IMR-90 (cell line): Measurements from ENCODE around the gene TENM4. TPM values are rescaled to one million over a fixed set of nuclear protein-coding genes. Genes with fewer than 3 reads are reported as not detected.

Experiments used
- ATAC-seq: fragments of 200-7000 bp; cut with Tn5 transposase; 2 replicates; pipeline ENCODE4 v1.9.1; 2020; ENCODE audit warnings: low read depth, mild to moderate bottlenecking, moderate library complexity
- BruUV-seq: library from RNA; stranded (reverse); fragments of 400-500 nt; replicated peaks from 2 replicates; lab custom pipeline; 2021; lab: Mats Ljungman, UMichigan
- CTCF ChIA-PET: fragments of 300-600 bp; formaldehyde crosslinking; extraction: SDS; loops from one replicate; lab custom pipeline; 2021; ENCODE audit warnings: antibody characterized with exemption; lab: Yijun Ruan, JAX
- POLR2A ChIA-PET: fragments of 300-600 bp; sonication (Branson Sonifier 250); formaldehyde crosslinking; loops from one replicate; lab custom pipeline; 2022; ENCODE audit warnings: antibody characterized with exemption; ENCODE audit not compliant: unreplicated experiment; lab: Charles Lee
- DNase-seq: peaks from one replicate; pipeline ENCODE4 v3.0.0; 2013
- H2AFZ ChIP-seq: replicated peaks from 2 replicates; pipeline ENCODE3; 2013; ENCODE audit warnings: low read length, mild to moderate bottlenecking; ENCODE audit not compliant: poor library complexity
- H2AK5ac ChIP-seq: 2 replicates; pipeline ENCODE4 v1.6.1; 2013; ENCODE audit warnings: low read depth, low read length, inconsistent platforms
- H2AK9ac ChIP-seq: replicated peaks from 2 replicates; pipeline ENCODE3; 2013; ENCODE audit warnings: mild to moderate bottlenecking, low read depth, low read length, moderate library complexity; ENCODE audit not compliant: poor library complexity
- H2BK120ac ChIP-seq: 2 replicates; pipeline ENCODE4 v1.6.1; 2013; ENCODE audit warnings: low read depth, low read length, inconsistent platforms
- H2BK15ac ChIP-seq: 3 replicates; pipeline ENCODE4 v1.6.1; 2013; ENCODE audit warnings: low read depth, low read length, inconsistent platforms
- H2BK20ac ChIP-seq: 2 replicates; pipeline ENCODE4 v1.6.1; 2013; ENCODE audit warnings: low read depth, mild to moderate bottlenecking, inconsistent platforms, low read length, moderate library complexity
- H2BK5ac ChIP-seq: 2 replicates; pipeline ENCODE4 v1.6.1; 2013; ENCODE audit warnings: mild to moderate bottlenecking, low read depth, low read length, inconsistent platforms; ENCODE audit not compliant: poor library complexity, severe bottlenecking
- H3K14ac ChIP-seq: replicated peaks from 2 replicates; pipeline ENCODE4 v1.6.1; 2013; ENCODE audit warnings: low read depth, low read length, inconsistent platforms
- H3K18ac ChIP-seq: 2 replicates; pipeline ENCODE4 v1.6.1; 2013; ENCODE audit warnings: low read depth, low read length, control low read depth
- H3K23ac ChIP-seq: 2 replicates; pipeline ENCODE4 v1.6.1; 2013; ENCODE audit warnings: low read depth, low read length, inconsistent platforms
- H3K27ac ChIP-seq: 2 replicates; pipeline ENCODE4 v1.5.1; 2013; ENCODE audit warnings: mild to moderate bottlenecking, control low read depth, low read length; ENCODE audit not compliant: insufficient read depth
- H3K27me3 ChIP-seq: 2 replicates; pipeline ENCODE4 v1.6.1; 2013; ENCODE audit warnings: low read length; ENCODE audit not compliant: control insufficient read depth, insufficient read depth
- H3K36me3 ChIP-seq: 2 replicates; pipeline ENCODE4 v1.6.1; 2013; ENCODE audit warnings: low read length, mixed read lengths; ENCODE audit not compliant: control insufficient read depth, insufficient read depth
- H3K4ac ChIP-seq: 2 replicates; pipeline ENCODE4 v1.6.1; 2013; ENCODE audit warnings: low read depth, low read length, inconsistent platforms
- H3K4me1 ChIP-seq: 2 replicates; pipeline ENCODE4 v1.6.1; 2013; ENCODE audit warnings: low read length, mixed read lengths; ENCODE audit not compliant: control insufficient read depth, insufficient read depth
- H3K4me2 ChIP-seq: 2 replicates; pipeline ENCODE4 v1.6.1; 2013; ENCODE audit warnings: low read depth, mild to moderate bottlenecking, control low read depth, low read length, moderate library complexity
- H3K4me3 ChIP-seq: 2 replicates; pipeline ENCODE4 v1.5.1; 2013; ENCODE audit warnings: low read depth, mild to moderate bottlenecking, control low read depth, low read length, moderate library complexity; ENCODE audit not compliant: insufficient read depth
- H3K56ac ChIP-seq: 2 replicates; pipeline ENCODE4 v1.6.1; 2013; ENCODE audit warnings: low read length, inconsistent platforms; ENCODE audit not compliant: insufficient read depth; ENCODE audit errors: extremely low read depth
- H3K79me1 ChIP-seq, 2 experiments: 2 replicates each; pipeline ENCODE4 v1.6.1; 2013; ENCODE audit warnings: low read length in 2 of 2, inconsistent platforms in 1 of 2, low read depth in 1 of 2
- H3K9ac ChIP-seq: 2 replicates; pipeline ENCODE4 v1.6.1; 2013; ENCODE audit warnings: low read depth, low read length, control low read depth
- H3K9me1 ChIP-seq: 2 replicates; pipeline ENCODE4 v1.6.1; 2013; ENCODE audit warnings: low read length, inconsistent platforms; ENCODE audit not compliant: insufficient read depth
- H3K9me3 ChIP-seq: 2 replicates; pipeline ENCODE4 v1.6.1; 2013; ENCODE audit warnings: low read length; ENCODE audit not compliant: control insufficient read depth, insufficient read depth
- H4K20me1 ChIP-seq: 2 replicates; pipeline ENCODE4 v1.6.1; 2013; ENCODE audit warnings: low read length, inconsistent platforms; ENCODE audit not compliant: insufficient read depth
- H4K5ac ChIP-seq: 2 replicates; pipeline ENCODE4 v1.6.1; 2013; ENCODE audit warnings: mild to moderate bottlenecking, low read depth, low read length, control low read depth
- H4K8ac ChIP-seq, 2 experiments: 2 replicates each; pipeline ENCODE4 v1.6.1; 2013; ENCODE audit warnings: low read depth in 2 of 2, low read length in 2 of 2, control low read depth in 1 of 2, inconsistent platforms in 1 of 2
- H4K91ac ChIP-seq: 2 replicates; pipeline ENCODE4 v1.6.1; 2013; ENCODE audit warnings: low read depth, low read length, inconsistent platforms; ENCODE audit not compliant: insufficient read depth
- BHLHE40 ChIP-seq: fragments of 150-350 bp; IDR thresholded peaks from 2 replicates; pipeline ENCODE4 v1.6.1; 2016; ENCODE audit warnings: mild to moderate bottlenecking, low read depth, low read length
- CEBPB ChIP-seq: IDR thresholded peaks from 2 replicates; pipeline ENCODE4 v1.6.1; 2012; ENCODE audit warnings: low read depth, low read length, improper control_type of control experiment
- CHD1 ChIP-seq: IDR thresholded peaks from 2 replicates; pipeline ENCODE4 v1.6.1; 2012; ENCODE audit warnings: low read depth, low read length, improper control_type of control experiment
- FOS ChIP-seq: fragments of 150-350 bp; IDR thresholded peaks from 2 replicates; pipeline ENCODE4 v1.6.1; 2016; ENCODE audit warnings: low read depth, low read length
- MXI1 ChIP-seq: IDR thresholded peaks from 2 replicates; pipeline ENCODE4 v1.6.1; 2012; ENCODE audit warnings: low read depth, mild to moderate bottlenecking, low read length, moderate library complexity, borderline replicate concordance
- NFE2L2 ChIP-seq: fragments of 150-350 bp; IDR thresholded peaks from 2 replicates; pipeline ENCODE4 v1.6.1; 2016; ENCODE audit warnings: low read depth, mild to moderate bottlenecking, low read length
- RAD21 ChIP-seq: IDR thresholded peaks from 2 replicates; pipeline ENCODE4 v1.6.1; 2012; ENCODE audit warnings: low read length, improper control_type of control experiment
- RCOR1 ChIP-seq: IDR thresholded peaks from 2 replicates; pipeline ENCODE4 v1.6.1; 2012; ENCODE audit warnings: mild to moderate bottlenecking, low read length, improper control_type of control experiment; ENCODE audit not compliant: insufficient replicate concordance
- SMC3 ChIP-seq: fragments of 150-350 bp; IDR thresholded peaks from 2 replicates; pipeline ENCODE4 v1.6.1; 2016; ENCODE audit warnings: low read depth, mild to moderate bottlenecking, antibody characterized with exemption, low read length, moderate library complexity
- WGBS, 2 experiments: methylation state at CpG; one replicate each; pipeline versions ENCODE4 v1.1.5 to v1.1.7; 2013; ENCODE audit warnings: missing lambda C conversion rate in 2 of 2; ENCODE audit not compliant: insufficient read length in 1 of 2; ENCODE audit errors: extremely low coverage in 2 of 2; 5-methylcytosine and 5-hydroxymethylcytosine counted together
- dilution Hi-C: fragments of 300-500 bp; cut with HindIII; formaldehyde crosslinking; loops from one replicate; pipeline ENCODE4 v1.14.3; 2018; ENCODE audit warnings: low sequenced_read_pairs; ENCODE audit not compliant: unreplicated experiment
- in situ Hi-C: fragments of 300-500 bp; cut with MboI; formaldehyde crosslinking; loops from 3 replicates; pipeline ENCODE4 v1.14.3; 2019; ENCODE audit warnings: low sequenced_read_pairs, inconsistent platforms, mixed read lengths
- intact Hi-C: fragments of 100-400 bp; cut with micrococcal nuclease; formaldehyde crosslinking; loops from 2 replicates; pipeline ENCODE4 v1.10.0; 2022
- polyA plus RNA-seq, 3 experiments: library from polyadenylated mRNA; depleted of rRNA; stranded (reverse); fragments of >200 nt; gene quantifications; 2 replicates each; pipeline ENCODE4 v1.2.3, GENCODE V29; 2012; ENCODE audit warnings: low replicate concordance in 1 of 3
- total RNA-seq: library from RNA; depleted of rRNA; stranded (reverse); fragments of >200 nt; gene quantifications from 2 replicates; pipeline ENCODE4 v1.2.3, GENCODE V29; 2012
- TF ChIP-seq, protein P1 (sequence below): conservative IDR thresholded peaks from 2 replicates; pipeline ENCODE4 v1.5.1; 2012; ENCODE audit warnings: mild to moderate bottlenecking, low read depth, low read length, improper control_type of control experiment
- TF ChIP-seq, protein P2 (sequence below): fragments of 150-350 bp; IDR thresholded peaks from 2 replicates; pipeline ENCODE4 v1.6.1; 2016; ENCODE audit warnings: low read depth, mild to moderate bottlenecking, low read length, moderate library complexity, borderline replicate concordance

Gene TENM4
- total and polyA plus RNA-seq, 2 of the 4 experiments (the other 2 are of a cell fraction): 7.4 to 9.0 TPM

DNA sequence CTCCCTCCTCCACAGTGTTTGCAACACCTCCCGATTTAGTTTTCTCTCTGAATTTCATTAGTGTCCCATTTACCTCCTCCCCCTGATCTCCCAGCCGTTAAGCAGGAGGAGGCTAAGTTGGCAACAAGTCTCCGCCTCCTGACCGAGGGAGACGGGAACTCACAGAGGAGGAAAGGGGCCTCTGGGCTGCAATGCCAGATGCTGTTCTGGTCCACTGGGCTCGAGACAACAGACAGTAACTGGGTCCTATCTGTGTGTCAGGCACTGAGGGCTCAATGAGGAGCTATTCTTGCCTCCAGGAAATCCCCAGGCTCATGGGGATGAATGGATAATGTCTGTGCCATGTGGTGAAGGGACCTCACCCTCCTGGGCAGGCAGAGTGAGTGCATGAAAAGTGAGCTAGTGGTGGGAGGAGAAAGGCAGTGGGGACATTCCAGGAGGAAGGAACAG is 228.1 kb downstream of the TENM4 start:
- 38% methylated on average over 2 of the region's 6 CpGs; no CpG with 5 or more reads in 1 of the 2 experiments for whole genome bisulfite sequencing, 2 experiments
- H3K4me3 ChIP-seq: no peak overlapping the region
- in situ Hi-C loops (no loop called here), intact Hi-C loops (no loop called here), dilution Hi-C loops (no loop called here)
- H4K20me1 ChIP-seq: no peaks in the 10 kb centered on the region
- no peak overlapping the region for H3K9ac ChIP-seq
- H3K9me3 ChIP-seq: no peaks in the 10 kb centered on the region
- POLR2A ChIA-PET: no interaction called here
- CTCF ChIA-PET: no interaction called here
- no peak overlapping the region for H4K5ac ChIP-seq
- no peaks in the 10 kb centered on the region; a peak in 1 of 4 replicates for H3K79me1 ChIP-seq
- no peak overlapping the region for H3K4me2 ChIP-seq
- H2BK15ac ChIP-seq: no peak overlapping the region
- peak overlapping the region; percentile 25 for H2AK9ac ChIP-seq
- no peak overlapping the region for H2AFZ ChIP-seq
- no peak overlapping the region for H2BK5ac ChIP-seq
- H3K18ac ChIP-seq: no peak overlapping the region
- ATAC-seq (no peak), DNase-seq (no peak)
- H4K8ac ChIP-seq: no peak overlapping the region
- H3K9me1 ChIP-seq: peaks cover 9% of the 10 kb centered on the region; the same call in 1 of the 2 replicates
- H3K27ac ChIP-seq: no peak overlapping the region
- H3K23ac ChIP-seq: no peak overlapping the region; the same call in 1 of the 2 replicates
- no peak overlapping the region for H3K4ac ChIP-seq
- H3K36me3 ChIP-seq: no peaks in the 10 kb centered on the region
- H2BK20ac ChIP-seq: no peak overlapping the region
- H3K27me3 ChIP-seq: no peaks in the 10 kb centered on the region
- no peak overlapping the region for H2BK120ac ChIP-seq
- no TSS peak for BruUV-seq
- H4K91ac ChIP-seq: no peak overlapping the region
- H2AK5ac ChIP-seq: no peak overlapping the region
- H3K4me1 ChIP-seq: no peaks in the 10 kb centered on the region; the same call in 1 of the 2 replicates
- H3K14ac ChIP-seq: no peak overlapping the region
- no peak overlapping the region for H3K56ac ChIP-seq
- no peak for TF ChIP-seq BHLHE40
- no peak for TF ChIP-seq RAD21
- TF ChIP-seq, protein P1, sequence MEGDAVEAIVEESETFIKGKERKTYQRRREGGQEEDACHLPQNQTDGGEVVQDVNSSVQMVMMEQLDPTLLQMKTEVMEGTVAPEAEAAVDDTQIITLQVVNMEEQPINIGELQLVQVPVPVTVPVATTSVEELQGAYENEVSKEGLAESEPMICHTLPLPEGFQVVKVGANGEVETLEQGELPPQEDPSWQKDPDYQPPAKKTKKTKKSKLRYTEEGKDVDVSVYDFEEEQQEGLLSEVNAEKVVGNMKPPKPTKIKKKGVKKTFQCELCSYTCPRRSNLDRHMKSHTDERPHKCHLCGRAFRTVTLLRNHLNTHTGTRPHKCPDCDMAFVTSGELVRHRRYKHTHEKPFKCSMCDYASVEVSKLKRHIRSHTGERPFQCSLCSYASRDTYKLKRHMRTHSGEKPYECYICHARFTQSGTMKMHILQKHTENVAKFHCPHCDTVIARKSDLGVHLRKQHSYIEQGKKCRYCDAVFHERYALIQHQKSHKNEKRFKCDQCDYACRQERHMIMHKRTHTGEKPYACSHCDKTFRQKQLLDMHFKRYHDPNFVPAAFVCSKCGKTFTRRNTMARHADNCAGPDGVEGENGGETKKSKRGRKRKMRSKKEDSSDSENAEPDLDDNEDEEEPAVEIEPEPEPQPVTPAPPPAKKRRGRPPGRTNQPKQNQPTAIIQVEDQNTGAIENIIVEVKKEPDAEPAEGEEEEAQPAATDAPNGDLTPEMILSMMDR: no peak
- no peak for TF ChIP-seq CHD1
- TF ChIP-seq SMC3: no peak
- no peak for TF ChIP-seq FOS
- TF ChIP-seq CEBPB: no peak
- TF ChIP-seq NFE2L2: no peak
- TF ChIP-seq MXI1: no peak
- TF ChIP-seq RCOR1: no peak
- TF ChIP-seq, protein P2, sequence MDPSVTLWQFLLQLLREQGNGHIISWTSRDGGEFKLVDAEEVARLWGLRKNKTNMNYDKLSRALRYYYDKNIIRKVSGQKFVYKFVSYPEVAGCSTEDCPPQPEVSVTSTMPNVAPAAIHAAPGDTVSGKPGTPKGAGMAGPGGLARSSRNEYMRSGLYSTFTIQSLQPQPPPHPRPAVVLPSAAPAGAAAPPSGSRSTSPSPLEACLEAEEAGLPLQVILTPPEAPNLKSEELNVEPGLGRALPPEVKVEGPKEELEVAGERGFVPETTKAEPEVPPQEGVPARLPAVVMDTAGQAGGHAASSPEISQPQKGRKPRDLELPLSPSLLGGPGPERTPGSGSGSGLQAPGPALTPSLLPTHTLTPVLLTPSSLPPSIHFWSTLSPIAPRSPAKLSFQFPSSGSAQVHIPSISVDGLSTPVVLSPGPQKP: no peak
